Neural cell (in vitro differentiated cells): Measurements from ENCODE around the gene ANGEL2. TPM values are rescaled to one million over a fixed set of nuclear protein-coding genes. Genes with fewer than 3 reads are reported as not detected.

Source experiments
- H2AFZ ChIP-seq: fragments of 200-600, 300-800 bp; sonication (generic), shearing (Covaris generic); 2 replicates; pipeline ENCODE4 v1.6.0; 2014; ENCODE audit warnings: low read depth, mild to moderate bottlenecking, antibody characterized with exemption, low read length, moderate library complexity
- H3F3A ChIP-seq: fragments of 200-600 bp; shearing (Covaris generic); 2 replicates; pipeline ENCODE4 v1.6.1; 2016; ENCODE audit warnings: mild to moderate bottlenecking, moderate library complexity, mixed read lengths, antibody characterized with exemption, low read length; ENCODE audit not compliant: insufficient read depth, poor library complexity, severe bottlenecking
- H3K27ac ChIP-seq: fragments of 200-600, 300-800 bp; sonication (generic), shearing (Covaris generic); 2 replicates; pipeline ENCODE4 v1.5.1; 2014; ENCODE audit warnings: mild to moderate bottlenecking, low read length, moderate library complexity
- H3K27me3 ChIP-seq: fragments of 300-800, 200-600 bp; sonication (generic), shearing (Covaris generic); 2 replicates; pipeline ENCODE4 v1.6.0; 2014; ENCODE audit warnings: mild to moderate bottlenecking, low read depth, low read length, moderate library complexity; ENCODE audit not compliant: insufficient read depth
- H3K36me3 ChIP-seq: fragments of 300-800, 200-600 bp; sonication (generic), shearing (Covaris generic); 2 replicates; pipeline ENCODE4 v1.5.1; 2014; ENCODE audit warnings: mild to moderate bottlenecking, antibody characterized with exemption, low read length, moderate library complexity; ENCODE audit not compliant: insufficient read depth
- H3K4me2 ChIP-seq: fragments of 300-800, 200-600 bp; sonication (generic), shearing (Covaris generic); 2 replicates; pipeline ENCODE4 v1.6.0; 2014; ENCODE audit warnings: mild to moderate bottlenecking, low read length
- H3K4me3 ChIP-seq: fragments of 300-800, 200-600 bp; sonication (generic), shearing (Covaris generic); 2 replicates; pipeline ENCODE4 v1.5.1; 2014; ENCODE audit warnings: mild to moderate bottlenecking, low read length, moderate library complexity
- H3K79me2 ChIP-seq: fragments of 200-600 bp; shearing (Covaris generic); replicated peaks from 2 replicates; pipeline ENCODE4 v1.6.0; 2014; ENCODE audit warnings: mild to moderate bottlenecking, low read length, moderate library complexity; ENCODE audit not compliant: insufficient read depth
- H3K9ac ChIP-seq: fragments of 300-800, 200-600 bp; sonication (generic), shearing (Covaris generic); 2 replicates; pipeline ENCODE4 v1.6.1; 2016; ENCODE audit warnings: mild to moderate bottlenecking, low read length, mixed read lengths
- H3K9me2 ChIP-seq: fragments of 200-600 bp; shearing (Covaris generic); 2 replicates; pipeline ENCODE4 v1.6.1; 2016; ENCODE audit warnings: mild to moderate bottlenecking, low read length, mixed read lengths; ENCODE audit not compliant: insufficient read depth
- H3K9me3 ChIP-seq: fragments of 200-600, 300-800 bp; sonication (generic), shearing (Covaris generic); 2 replicates; pipeline ENCODE4 v1.6.1; 2016; ENCODE audit warnings: mild to moderate bottlenecking, mixed run types, low read length, moderate library complexity, mixed read lengths
- H4K20me1 ChIP-seq: fragments of 200-600 bp; shearing (Covaris generic); 2 replicates; pipeline ENCODE4 v1.6.1; 2016; ENCODE audit warnings: mild to moderate bottlenecking, mixed run types; ENCODE audit not compliant: insufficient read depth
- EP300 ChIP-seq: fragments of 450-650 bp; conservative IDR thresholded peaks from 2 replicates; pipeline ENCODE4 v1.6.1; 2014; ENCODE audit warnings: antibody characterized with exemption, mild to moderate bottlenecking, moderate library complexity; ENCODE audit not compliant: poor library complexity, severe bottlenecking
- EZH2 ChIP-seq: fragments of 200-600, 300-800 bp; shearing (Covaris generic), sonication (generic); IDR thresholded peaks from 2 replicates; pipeline ENCODE4 v1.6.1; 2014; ENCODE audit warnings: antibody characterized with exemption, low read length, borderline replicate concordance, mild to moderate bottlenecking; ENCODE audit not compliant: insufficient read depth, poor library complexity, severe bottlenecking
- MXI1 ChIP-seq: fragments of 450-650 bp; conservative IDR thresholded peaks from 2 replicates; pipeline ENCODE4 v1.6.1; 2014; ENCODE audit warnings: antibody characterized with exemption, mild to moderate bottlenecking; ENCODE audit not compliant: poor library complexity, severe bottlenecking
- POLR2AphosphoS5 ChIP-seq: IDR thresholded peaks from 2 replicates; pipeline ENCODE4 v1.6.1; 2012
- RAD21 ChIP-seq: fragments of 450-650 bp; conservative IDR thresholded peaks from 2 replicates; pipeline ENCODE4 v1.6.1; 2014; ENCODE audit warnings: antibody characterized with exemption, mild to moderate bottlenecking, moderate library complexity
- SMC3 ChIP-seq: fragments of 450-650 bp; conservative IDR thresholded peaks from 2 replicates; pipeline ENCODE4 v1.6.1; 2014; ENCODE audit warnings: antibody characterized with exemption, mild to moderate bottlenecking, moderate library complexity; ENCODE audit not compliant: poor library complexity
- TAF1 ChIP-seq: IDR thresholded peaks from 2 replicates; pipeline ENCODE4 v1.6.1; 2012; ENCODE audit warnings: low read depth
- polyA plus RNA-seq: library from polyadenylated mRNA; depleted of rRNA; stranded (reverse); fragments of >200 nt; gene quantifications from 2 replicates; pipeline ENCODE4 v1.2.3, GENCODE V29; 2014
- TF ChIP-seq, protein P1 (sequence below): fragments of 450-650 bp; IDR thresholded peaks from 2 replicates; pipeline ENCODE4 v1.5.1; 2014; ENCODE audit warnings: antibody characterized with exemption, mild to moderate bottlenecking, moderate library complexity; ENCODE audit not compliant: poor library complexity, severe bottlenecking
- TF ChIP-seq, protein P2 (sequence below): IDR thresholded peaks from 2 replicates; pipeline ENCODE4 v1.6.1; 2012; ENCODE audit warnings: borderline replicate concordance

Gene ANGEL2
- polyA plus RNA-seq, 1 donor from 2014 or later = 58.7 TPM

DNA sequence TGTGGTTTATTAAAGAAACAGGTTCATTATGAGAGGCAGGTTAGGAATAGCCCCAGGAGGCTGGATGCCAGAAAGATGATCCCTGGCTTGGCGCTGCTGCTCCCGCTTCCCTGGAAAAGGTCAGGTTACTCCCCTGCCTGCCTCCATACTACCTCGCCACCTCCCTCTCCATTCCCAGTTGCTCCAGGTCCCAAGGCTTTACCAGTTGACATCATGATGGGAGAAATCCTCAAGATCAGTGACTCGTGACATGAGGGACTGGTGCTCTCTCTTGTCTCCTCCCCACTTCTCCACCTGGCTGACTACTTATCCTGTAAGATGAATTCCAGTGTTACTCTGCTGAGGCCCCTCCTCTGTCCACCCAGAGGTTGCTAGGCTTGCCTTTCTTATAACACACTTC is 45.6 kb downstream of the ANGEL2 start:
- Histone ChIP-seq H2AFZ (no peak overlapping the region), H3K79me2 (no peaks in the 10 kb centered on the region), H3K27ac (no peak overlapping the region), H3K4me3 (no peak overlapping the region), H3K9me3 (no peaks in the 10 kb centered on the region), H3K36me3 (peaks cover 5% of the 10 kb centered on the region), H3K9me2 (no peaks in the 10 kb centered on the region), H4K20me1 (no peaks in the 10 kb centered on the region), H3F3A (no peaks in the 10 kb centered on the region), H3K4me2 (no peak overlapping the region), H3K27me3 (no peaks in the 10 kb centered on the region), H3K9ac (no peak overlapping the region)
- TF ChIP-seq TAF1 (no peak), SMC3 (no peak), EZH2 (no peak), RAD21 (no peak), MXI1 (no peak), POLR2AphosphoS5 (no peak), EP300 (no peak)
- TF ChIP-seq, protein P1, sequence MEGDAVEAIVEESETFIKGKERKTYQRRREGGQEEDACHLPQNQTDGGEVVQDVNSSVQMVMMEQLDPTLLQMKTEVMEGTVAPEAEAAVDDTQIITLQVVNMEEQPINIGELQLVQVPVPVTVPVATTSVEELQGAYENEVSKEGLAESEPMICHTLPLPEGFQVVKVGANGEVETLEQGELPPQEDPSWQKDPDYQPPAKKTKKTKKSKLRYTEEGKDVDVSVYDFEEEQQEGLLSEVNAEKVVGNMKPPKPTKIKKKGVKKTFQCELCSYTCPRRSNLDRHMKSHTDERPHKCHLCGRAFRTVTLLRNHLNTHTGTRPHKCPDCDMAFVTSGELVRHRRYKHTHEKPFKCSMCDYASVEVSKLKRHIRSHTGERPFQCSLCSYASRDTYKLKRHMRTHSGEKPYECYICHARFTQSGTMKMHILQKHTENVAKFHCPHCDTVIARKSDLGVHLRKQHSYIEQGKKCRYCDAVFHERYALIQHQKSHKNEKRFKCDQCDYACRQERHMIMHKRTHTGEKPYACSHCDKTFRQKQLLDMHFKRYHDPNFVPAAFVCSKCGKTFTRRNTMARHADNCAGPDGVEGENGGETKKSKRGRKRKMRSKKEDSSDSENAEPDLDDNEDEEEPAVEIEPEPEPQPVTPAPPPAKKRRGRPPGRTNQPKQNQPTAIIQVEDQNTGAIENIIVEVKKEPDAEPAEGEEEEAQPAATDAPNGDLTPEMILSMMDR = no peak
- TF ChIP-seq, protein P2, sequence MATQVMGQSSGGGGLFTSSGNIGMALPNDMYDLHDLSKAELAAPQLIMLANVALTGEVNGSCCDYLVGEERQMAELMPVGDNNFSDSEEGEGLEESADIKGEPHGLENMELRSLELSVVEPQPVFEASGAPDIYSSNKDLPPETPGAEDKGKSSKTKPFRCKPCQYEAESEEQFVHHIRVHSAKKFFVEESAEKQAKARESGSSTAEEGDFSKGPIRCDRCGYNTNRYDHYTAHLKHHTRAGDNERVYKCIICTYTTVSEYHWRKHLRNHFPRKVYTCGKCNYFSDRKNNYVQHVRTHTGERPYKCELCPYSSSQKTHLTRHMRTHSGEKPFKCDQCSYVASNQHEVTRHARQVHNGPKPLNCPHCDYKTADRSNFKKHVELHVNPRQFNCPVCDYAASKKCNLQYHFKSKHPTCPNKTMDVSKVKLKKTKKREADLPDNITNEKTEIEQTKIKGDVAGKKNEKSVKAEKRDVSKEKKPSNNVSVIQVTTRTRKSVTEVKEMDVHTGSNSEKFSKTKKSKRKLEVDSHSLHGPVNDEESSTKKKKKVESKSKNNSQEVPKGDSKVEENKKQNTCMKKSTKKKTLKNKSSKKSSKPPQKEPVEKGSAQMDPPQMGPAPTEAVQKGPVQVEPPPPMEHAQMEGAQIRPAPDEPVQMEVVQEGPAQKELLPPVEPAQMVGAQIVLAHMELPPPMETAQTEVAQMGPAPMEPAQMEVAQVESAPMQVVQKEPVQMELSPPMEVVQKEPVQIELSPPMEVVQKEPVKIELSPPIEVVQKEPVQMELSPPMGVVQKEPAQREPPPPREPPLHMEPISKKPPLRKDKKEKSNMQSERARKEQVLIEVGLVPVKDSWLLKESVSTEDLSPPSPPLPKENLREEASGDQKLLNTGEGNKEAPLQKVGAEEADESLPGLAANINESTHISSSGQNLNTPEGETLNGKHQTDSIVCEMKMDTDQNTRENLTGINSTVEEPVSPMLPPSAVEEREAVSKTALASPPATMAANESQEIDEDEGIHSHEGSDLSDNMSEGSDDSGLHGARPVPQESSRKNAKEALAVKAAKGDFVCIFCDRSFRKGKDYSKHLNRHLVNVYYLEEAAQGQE = no peak

DNA sequence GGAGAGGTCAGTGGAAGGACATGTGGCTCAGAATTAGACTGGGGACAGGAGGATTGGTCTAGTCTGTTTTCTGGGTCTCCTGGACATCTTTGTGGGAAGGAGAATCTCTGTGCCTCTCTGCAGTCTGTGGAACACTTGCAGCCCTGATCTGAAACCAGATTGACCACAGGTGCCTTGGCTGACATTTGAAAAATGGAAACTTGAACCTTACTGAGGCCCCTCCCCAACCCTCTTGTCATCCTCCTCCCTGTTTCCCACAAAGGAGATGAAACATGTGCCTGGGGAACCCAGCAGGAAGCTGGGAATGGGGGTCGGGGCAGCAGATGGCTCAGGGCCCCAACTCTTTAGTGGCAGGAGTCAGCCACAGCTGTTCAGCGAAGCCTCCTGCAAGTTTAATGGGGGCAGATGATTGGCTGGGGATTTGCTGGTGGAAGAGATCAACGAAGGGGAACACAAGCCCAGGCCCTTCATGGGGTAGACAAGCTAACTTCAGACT is 47.3 kb downstream of the ANGEL2 start:
- H3K4me3 ChIP-seq = no peak overlapping the region
- no peaks in the 10 kb centered on the region for H3F3A ChIP-seq
- no peak overlapping the region for H3K4me2 ChIP-seq
- no peaks in the 10 kb centered on the region for H4K20me1 ChIP-seq
- H3K36me3 ChIP-seq = peaks cover 5% of the 10 kb centered on the region
- H3K9ac ChIP-seq = no peak overlapping the region
- TF ChIP-seq EP300 (no peak), EZH2 (no peak), MXI1 (no peak), POLR2AphosphoS5 (no peak), RAD21 (no peak), SMC3 (no peak), TAF1 (no peak)
- TF ChIP-seq, protein P1 = no peak
- TF ChIP-seq, protein P2 = no peak
- no peaks in the 10 kb centered on the region for H3K27me3 ChIP-seq
- H2AFZ ChIP-seq = no peak overlapping the region
- no peak overlapping the region for H3K27ac ChIP-seq
- no peaks in the 10 kb centered on the region for H3K9me2 ChIP-seq
- no peaks in the 10 kb centered on the region for H3K79me2 ChIP-seq
- no peaks in the 10 kb centered on the region for H3K9me3 ChIP-seq
